GM21619 (cell line): ENCODE results near the gene TMEM267.
"Not testable (repeated sequence)": the region's sequence is repeated elsewhere in the genome, so short reads cannot be mapped to it uniquely, and the experiment has no call there.

Source experiments
- ATAC-seq: cut with Tn5 transposase; IDR thresholded peaks from one replicate; pipeline ENCODE4 v1.9.1; 2021; ENCODE audit not compliant: unreplicated experiment

The TMEM267 gene

GRCh38 chr5:43483298-43484105 is at the start of gene TMEM267:
TSS of gene TMEM267 (minus strand) at chr5:43483865. CDS start at chr5:43453969, 29,896 bp downstream.
- ATAC-seq: peak; percentile 87

GRCh38 chr5:43530648-43531047 is 47.0 kb upstream of the TMEM267 start:
- ATAC-seq: no peak

GRCh38 chr5:43523662-43524072 is 40.0 kb upstream of the TMEM267 start:
- no peak for ATAC-seq

- ATAC-seq: no peak
Measured at GRCh38 chr5:43520615-43521014, 37.0 kb upstream of the TMEM267 start.

GRCh38 chr5:43515678-43516048 is 32.0 kb upstream of the TMEM267 start:
- no peak for ATAC-seq

GRCh38 chr5:43514816-43515677 is 31.4 kb upstream of the TMEM267 start, which contains the start of gene C5orf34:
TSS of gene C5orf34 (minus strand) at chr5:43515148. CDS start at chr5:43509339, 5,809 bp downstream.
- ATAC-seq: peak; percentile 98

- peak; percentile 13 for ATAC-seq
Measured at GRCh38 chr5:43514471-43514815, 30.8 kb upstream of the TMEM267 start.

GRCh38 chr5:43514025-43514424 is 30.4 kb upstream of the TMEM267 start:
- no peak for ATAC-seq

- not testable (repeated sequence) for ATAC-seq
Measured at GRCh38 chr5:43511062-43511461, 27.4 kb upstream of the TMEM267 start.

GRCh38 chr5:43498581-43498980 is 14.9 kb upstream of the TMEM267 start:
- ATAC-seq: no peak

GRCh38 chr5:43497311-43498104 is 13.8 kb upstream of the TMEM267 start:
- ATAC-seq: no peak

GRCh38 chr5:43491326-43491725 is 7.7 kb upstream of the TMEM267 start:
- ATAC-seq: no peak

- ATAC-seq: no peak
Measured at GRCh38 chr5:43486353-43486752, 2.7 kb upstream of the TMEM267 start.

GRCh38 chr5:43485406-43485805 is 1.7 kb upstream of the TMEM267 start:
- no peak for ATAC-seq

GRCh38 chr5:43484106-43484849 is 613 bp upstream of the TMEM267 start:
- ATAC-seq: peak; percentile 72

- ATAC-seq: no peak
Measured at GRCh38 chr5:43482490-43483297, 971 bp downstream of the TMEM267 start.

- no peak for ATAC-seq
Measured at GRCh38 chr5:43469671-43470391, 13.8 kb downstream of the TMEM267 start.

- no peak for ATAC-seq
Measured at GRCh38 chr5:43467100-43467499, 16.6 kb downstream of the TMEM267 start.

GRCh38 chr5:43465455-43465854 is 18.2 kb downstream of the TMEM267 start:
- not testable (repeated sequence) for ATAC-seq
